NCI-H2107 treated with DMSO at 0.1 percent for 48 hours (cell line): Measurements from ENCODE around the gene UBXN11.
"Not testable (repeated sequence)": the region's sequence is repeated elsewhere in the genome, so short reads cannot be mapped to it uniquely, and the experiment has no call there.

Experiments used
- DNase-seq: peaks from one replicate; lab custom pipeline; 2025; ENCODE audit not compliant: unreplicated experiment; lab: John Stamatoyannopoulos, UW

Gene UBXN11

GRCh38 chr1:26337206-26337535 is 30.7 kb upstream of the UBXN11 start:
- no peak for DNase-seq

- DNase-seq: peak; percentile 67
Measured at GRCh38 chr1:26336477-26337205, 30.2 kb upstream of the UBXN11 start.

DNA sequence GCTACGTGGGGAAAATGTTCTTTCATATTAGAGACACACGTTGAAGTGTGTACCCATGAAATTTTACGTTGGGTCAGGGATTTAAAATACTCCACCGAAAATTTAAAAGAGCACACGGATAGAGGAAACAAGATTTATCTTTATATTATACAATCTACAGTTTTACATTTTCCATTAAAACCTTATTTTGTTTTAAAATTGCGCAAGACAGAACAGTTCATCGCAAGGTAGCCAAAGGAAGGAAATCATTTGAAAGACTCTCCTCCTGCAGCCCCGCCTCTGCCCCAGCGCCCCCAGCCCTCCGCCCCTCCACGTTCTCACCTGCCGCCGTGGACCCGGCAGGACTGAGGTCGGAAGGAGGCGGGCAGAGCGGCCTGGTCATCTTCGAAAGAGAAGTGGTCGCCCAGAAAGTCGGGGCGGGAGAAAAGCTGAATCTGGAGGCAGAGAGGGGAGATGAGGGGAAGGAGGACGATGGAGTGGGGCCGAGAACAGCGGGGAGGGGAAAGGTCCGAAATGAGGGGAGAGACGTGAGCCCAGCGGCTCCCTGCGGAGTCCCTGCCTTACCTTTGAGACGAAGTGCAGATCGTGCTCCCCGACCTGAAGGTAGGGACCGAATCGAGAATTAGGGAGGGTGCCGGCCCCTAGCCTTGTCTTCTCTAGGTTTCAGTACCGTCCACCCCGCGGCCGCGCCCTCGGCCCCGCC is 29.5 kb upstream of the UBXN11 start:
- no peak for DNase-seq

GRCh38 chr1:26333312-26333711 is 26.9 kb upstream of the UBXN11 start:
- not testable (repeated sequence) for DNase-seq

- DNase-seq: no peak
Measured at GRCh38 chr1:26330276-26330675, 23.8 kb upstream of the UBXN11 start.

DNA sequence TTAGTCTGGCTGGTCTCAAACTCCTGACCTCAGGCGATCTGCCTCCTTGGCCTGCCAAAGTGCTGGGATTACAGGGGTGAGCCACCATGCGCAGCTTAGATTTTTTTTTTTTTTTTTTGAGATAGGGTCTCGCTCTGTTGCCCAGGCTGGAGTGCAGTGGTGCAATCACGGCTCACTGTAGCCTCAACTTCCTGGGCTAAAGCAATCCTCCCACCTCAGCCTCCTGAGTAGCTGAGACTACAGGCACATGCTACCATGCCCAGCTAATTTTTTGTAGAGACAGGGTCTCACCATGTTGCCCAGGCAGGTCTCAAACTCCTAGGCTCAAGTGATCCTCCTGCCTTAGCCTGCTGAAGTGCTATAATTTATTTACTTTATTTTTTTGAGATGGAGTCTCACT is 22.9 kb upstream of the UBXN11 start:
- DNase-seq: not testable (repeated sequence)

DNA sequence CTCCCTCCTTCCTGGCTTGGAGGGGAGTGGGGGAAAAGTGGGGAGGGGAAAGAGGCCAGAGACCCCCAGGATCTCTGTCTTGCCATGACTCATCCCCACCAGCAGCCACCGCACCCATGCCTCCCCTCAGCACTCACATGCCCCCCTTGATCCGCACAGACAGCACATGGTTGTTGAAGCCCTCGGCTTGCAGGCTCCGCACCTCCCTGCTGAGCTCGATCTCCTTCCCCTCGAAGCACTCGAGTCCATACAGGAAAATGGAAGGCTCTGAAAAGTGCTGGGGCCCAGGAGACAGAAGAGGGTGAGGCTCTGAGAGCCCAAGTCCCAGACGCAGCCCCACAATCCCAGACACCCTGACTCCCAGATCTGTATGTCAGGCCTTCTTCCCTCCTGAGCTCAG is 22.2 kb upstream of the UBXN11 start:
- no peak for DNase-seq

GRCh38 chr1:26327956-26328362 is 21.5 kb upstream of the UBXN11 start:
- peak; percentile 84 for DNase-seq

- no peak for DNase-seq
Measured at GRCh38 chr1:26324550-26324949, 18.1 kb upstream of the UBXN11 start.

DNA sequence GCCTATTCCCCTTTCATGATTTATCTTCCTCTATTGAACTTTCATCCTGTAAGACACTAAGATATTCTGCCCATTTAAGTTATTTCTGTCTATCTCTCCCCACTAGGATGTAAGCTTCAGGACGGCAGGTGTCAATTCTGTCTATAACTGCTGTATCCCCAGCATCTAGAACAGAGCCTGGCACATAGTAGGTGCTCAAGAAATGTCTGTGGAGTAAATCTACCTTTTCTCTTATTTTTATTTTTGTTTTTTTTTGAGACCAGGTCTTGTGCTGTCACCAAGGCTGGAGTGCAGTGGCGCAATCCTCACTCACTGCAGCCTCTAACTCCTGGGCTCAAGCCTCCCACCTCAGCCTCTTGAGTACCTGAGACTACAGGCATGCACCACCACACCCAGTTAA is 16.9 kb upstream of the UBXN11 start:
- no peak for DNase-seq

DNA sequence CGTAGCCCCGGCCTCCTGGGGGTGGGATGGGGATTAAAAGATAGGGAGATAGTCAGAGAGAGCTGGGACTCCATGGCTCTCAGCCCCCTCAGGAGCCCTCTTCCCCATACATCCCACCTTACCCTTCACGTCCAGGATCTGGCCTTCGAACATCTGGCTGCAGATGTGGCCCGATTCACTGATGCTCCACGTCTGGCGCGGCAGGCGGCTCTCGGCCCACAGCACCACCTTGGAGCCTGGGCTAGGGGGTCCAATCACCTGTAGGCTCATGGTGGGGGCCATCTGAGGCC is 15.6 kb upstream of the UBXN11 start:
- DNase-seq: no peak

GRCh38 chr1:26321315-26322041 is 15.0 kb upstream of the UBXN11 start:
- peak; percentile 68 for DNase-seq

DNA sequence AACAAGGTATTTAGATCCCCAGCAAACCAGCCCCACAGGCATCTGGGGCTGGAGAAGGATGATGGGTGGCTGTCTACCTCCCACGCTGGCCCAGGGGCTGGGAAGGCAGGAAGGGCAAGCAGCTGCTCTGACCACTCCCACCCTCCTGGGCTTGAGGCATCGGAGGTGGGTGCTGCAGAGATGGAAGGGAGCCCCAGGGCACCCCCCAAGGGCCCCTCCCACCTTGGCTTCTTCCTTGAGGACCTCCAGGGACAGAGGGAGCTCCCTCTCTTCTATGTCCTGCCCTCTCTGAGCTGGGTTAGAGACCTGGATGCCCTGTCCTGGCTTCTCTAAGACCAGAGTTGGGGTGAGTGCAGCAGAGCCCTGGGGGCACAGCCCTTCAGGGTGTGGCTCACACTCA is 14.5 kb upstream of the UBXN11 start:
- DNase-seq: no peak

DNA sequence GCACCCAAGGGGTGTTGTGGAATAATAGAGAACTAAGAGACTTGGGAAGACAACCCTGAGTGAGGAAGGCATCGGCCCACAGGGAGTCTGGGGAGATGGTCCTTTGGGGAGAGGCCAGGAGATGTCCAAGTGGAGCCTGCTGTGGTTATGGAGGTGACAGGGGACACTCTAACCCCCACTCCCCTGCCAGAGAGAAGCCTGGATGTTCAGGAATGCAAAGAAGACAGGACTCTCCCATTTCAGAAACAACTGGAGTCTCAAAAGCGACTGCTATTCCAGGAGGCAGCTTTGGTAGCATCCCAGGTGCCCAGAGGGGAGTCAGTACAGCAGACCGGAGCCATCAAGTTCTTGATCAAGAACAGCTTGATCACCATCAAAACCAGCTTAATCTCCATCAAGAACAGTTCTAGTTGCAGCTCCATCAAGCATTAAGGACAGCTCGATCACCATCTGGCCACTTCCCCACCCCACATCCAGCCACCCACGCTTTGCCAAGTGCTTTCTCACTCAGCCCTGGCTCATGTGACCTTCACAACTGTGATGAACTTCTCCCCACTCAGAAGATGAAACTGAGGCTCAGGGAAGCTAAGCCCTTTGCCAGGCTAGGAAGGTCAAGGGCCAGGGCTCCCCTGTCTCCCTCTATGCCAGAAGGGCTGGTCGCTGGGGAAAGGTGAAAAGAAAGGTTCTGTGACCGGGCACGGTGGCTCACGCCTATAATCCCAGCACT is 12.1 kb upstream of the UBXN11 start:
- no peak for DNase-seq

- DNase-seq: no peak
Measured at GRCh38 chr1:26317612-26318337, 11.3 kb upstream of the UBXN11 start, which contains the start of gene CD52. TSS of gene CD52 (plus strand) at chr1:26317958. CDS start at chr1:26318018, 60 bp downstream.

GRCh38 chr1:26317146-26317545 is 10.7 kb upstream of the UBXN11 start:
- no peak for DNase-seq

DNA sequence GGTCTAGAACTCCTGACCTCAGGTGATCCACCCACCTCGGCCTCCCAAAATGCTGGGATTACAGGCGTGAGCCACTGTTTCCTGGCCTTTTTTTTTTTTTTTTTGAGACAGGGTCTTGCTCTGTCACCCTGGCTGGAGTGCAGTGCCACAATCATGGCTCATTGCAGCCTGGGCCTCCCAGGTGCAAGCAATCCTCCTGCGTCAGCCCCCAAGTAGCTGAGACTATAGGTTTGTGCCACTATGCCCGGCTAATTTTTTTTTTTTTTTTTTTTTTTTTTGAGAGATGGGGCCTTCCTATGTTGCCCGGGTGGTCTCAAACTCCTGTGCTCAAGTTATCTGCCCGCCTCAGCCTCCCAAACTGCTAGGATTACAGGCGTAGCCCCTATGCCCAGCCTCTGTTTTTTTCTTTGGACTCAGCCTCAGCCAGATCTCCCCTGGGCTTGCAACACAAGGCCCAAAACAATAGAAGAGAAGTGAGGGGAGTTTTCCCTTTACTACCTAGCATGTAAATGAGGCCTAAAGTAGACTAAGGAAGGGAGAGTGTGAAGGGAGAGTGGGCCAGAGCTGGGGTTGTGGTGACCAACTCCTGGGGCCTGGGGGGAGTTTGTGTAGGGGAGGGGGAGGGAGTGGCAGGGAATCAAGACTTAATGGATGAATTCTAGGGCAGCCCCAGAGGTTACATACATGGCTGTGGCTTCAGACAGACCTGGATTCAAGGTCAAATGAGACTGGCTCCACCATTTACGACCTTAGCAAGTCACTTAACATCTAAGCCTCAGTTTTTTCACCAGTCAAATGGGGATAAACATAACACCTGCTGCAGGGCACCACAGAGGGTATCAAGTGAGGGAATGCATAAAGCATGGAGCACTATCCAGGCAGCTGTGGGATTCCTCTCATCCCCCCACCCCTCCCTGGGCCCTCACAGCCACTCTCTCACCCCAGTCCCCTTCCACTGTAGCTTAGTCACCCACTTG is 9.7 kb upstream of the UBXN11 start:
- DNase-seq: no peak

DNA sequence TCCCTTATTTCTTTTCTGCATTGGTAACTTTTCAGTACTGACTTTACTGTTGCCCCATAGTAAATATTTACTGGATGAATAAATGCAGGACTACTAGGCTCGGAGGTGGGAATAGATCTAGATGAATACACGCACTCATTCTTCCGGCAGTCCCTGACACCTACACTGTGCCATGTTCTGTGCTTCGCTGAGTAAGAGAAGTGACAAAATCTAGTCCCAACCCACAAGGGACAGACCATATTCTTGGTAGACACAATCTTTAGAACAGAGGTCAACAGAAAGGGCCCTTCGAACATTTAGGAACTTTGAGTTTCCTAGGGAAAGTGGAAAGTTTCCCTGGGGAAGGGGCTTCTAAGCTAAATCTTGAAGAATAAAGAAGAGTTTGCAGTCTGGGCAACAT is 8.1 kb upstream of the UBXN11 start:
- DNase-seq: no peak

GRCh38 chr1:26307966-26308899 is 1.8 kb upstream of the UBXN11 start:
- DNase-seq: not testable (repeated sequence)
